Stimulated activated CD8-positive, alpha-beta memory T cell treated with anti-CD3 and anti-CD28 coated beads, Interleukin-15, amount 100 ng/mL, for 24 hours (primary cell): ENCODE measurements around the gene PITPNM3.
"Not testable (repeated sequence)": the region's sequence is repeated elsewhere in the genome, so short reads cannot be mapped to it uniquely, and the experiment has no call there.

ENCODE experiments used
- DNase-seq: peaks from one replicate; pipeline ENCODE4 v3.0.0-alpha.2; 2020; ENCODE audit warnings: low read depth

Gene PITPNM3

DNA sequence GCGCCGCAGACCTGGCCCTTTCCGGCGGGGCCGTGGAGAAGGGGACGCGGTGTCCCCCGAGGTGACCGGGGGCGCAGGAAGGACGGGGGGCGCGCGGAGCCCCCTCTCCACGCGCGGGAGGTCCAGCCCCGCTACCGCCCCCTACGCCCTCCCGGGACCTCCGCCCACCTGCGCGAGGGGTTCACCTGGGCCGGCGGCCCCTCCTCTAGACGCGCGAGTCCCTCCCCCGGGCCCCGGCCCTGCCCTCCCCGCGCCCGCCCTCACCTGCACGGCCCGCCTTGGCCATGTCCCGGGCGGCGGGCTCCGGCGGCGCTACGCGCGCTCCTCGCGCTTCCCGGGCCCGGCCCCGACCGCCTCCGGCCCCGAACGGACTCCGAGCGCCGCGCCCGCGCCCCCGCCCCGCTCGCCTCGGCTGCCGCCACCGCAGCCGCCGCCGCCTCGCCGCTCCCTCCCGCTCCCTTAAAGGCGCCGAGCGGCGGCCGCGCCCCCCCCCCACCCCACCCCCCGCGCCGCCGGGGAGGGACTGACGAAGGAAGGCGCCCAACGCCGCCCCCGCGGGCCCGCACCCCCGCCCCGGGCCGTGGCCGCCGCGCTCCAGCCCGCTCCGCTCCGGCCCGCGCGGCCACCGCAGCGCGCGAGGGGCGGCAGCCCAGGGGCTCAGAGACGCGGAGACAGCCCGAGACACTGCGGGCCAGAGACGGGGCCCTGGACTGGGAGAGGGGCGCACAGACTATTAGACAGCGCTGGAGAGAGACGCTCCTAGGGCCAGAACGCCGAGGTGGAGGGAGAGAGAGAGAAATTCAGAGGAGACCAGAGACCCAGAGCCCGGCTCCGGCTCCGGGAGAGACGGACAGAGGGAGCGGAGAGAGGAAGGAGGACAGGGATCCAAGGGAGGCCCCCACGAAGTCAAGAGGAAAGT lies at the start of gene PITPNM3:
Gene PITPNM3, minus strand, starts transcription at position 435 of the 919 bp plus-strand sequence. Its CDS starts 149 bp downstream, at position 286.
- DNase-seq = no peak

DNA sequence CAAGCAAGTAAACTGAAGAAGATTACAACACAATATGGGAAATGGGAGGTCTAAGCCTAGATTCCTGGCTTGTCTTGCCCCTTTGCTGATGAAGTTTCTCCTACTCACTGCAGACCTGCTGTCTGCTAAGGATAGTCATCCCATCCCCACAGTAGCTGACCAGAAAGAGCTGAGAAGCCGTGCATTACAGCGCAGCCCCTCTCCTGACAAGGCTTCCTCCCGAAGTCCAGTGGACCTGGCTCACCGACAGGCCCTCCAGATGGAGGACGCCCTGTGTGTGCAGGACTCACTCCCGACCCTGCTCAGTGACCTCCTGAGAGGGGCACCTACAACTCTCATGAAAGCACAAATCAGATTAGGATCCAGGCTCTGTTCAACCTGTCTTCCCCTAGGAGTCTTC lies 48.8 kb upstream of the PITPNM3 start:
- no peak for DNase-seq

DNA sequence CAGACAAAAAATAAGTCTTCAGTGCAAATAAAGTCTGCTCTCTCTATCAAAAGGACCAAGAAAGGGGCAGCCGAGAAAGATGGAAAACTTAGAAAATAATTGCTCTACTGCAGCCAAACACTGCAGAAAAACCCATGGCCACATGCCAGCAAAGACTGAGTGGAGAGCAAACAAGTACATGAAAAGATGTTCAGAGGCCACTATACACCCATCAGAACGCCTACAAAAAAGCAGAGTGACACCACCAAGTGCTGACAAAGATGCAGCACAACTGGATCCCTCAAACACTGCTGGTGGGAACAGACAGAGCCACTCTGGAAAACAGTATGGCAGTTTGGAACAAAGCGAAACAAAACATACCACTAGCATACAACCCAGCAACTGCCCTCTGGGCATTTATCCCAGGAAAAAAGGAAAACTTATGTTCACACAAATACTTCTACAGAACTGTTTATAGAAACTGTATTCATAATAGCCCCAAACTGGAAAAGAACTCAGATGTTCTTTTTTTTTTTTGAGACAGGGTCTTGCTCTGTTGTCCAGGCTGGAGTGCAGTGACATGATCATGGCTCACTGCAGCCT lies 47.5 kb upstream of the PITPNM3 start:
- DNase-seq = no peak

DNA sequence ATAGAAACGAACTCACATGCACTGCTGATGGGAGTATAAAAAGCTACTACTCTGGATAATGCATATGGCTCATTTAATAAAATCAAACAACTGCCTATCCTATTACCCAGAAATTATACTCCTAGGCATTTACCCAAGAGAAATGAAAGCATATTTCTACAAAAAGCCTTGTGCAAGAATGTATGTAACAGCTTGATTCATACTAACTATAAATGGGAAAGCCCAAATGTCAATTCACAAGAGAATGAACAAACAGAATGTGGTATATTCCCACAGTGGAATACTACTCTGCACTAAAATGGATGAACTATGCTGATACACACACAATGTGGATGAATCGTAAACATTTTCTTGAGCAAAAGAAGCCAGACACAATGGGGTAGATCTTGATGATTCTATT lies 45.8 kb upstream of the PITPNM3 start:
- DNase-seq = no peak

- no peak for DNase-seq
These were observed 43.0 kb upstream of the PITPNM3 start for GRCh38 chr17:6599364-6599763.

DNA sequence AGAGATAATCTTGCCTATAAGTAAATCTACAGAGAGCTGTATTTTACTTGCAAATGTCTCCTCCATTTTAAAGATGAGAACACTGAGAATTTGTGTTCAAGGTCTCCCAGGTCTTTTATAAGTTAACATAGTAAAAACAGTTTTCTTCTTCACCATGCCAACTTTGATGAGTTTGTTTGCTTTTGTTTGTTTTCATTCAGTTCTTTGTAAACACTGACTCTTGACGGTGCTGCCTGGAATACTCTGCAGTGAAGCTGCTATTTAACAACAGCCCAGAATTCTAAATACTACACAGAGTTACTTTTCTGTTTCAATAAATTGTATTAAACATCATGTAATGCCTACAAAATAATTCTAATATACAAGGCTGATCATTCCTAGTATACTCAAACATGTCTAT lies 41.4 kb upstream of the PITPNM3 start:
- DNase-seq = no peak

GRCh38 chr17:6596941-6597340 lies 40.6 kb upstream of the PITPNM3 start:
- DNase-seq = no peak

DNA sequence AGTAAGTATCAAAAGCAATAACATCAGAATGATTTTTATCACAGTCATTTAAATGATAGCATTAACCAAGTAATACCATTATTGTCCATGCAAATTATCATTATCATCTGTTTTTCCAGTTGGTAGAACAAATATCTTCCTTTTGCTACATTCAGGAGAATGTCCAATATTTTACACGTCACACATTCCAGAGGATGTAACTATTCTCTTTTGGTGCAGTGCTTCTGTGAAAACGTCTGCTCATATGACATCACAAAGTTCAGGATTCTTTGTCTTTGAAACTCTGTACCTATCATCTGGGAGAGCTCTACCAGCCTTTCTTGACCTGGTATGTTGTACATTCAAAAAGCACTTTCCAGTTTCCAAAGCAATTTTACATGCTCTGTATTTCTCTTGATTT lies 40.2 kb upstream of the PITPNM3 start:
- no peak for DNase-seq

DNA sequence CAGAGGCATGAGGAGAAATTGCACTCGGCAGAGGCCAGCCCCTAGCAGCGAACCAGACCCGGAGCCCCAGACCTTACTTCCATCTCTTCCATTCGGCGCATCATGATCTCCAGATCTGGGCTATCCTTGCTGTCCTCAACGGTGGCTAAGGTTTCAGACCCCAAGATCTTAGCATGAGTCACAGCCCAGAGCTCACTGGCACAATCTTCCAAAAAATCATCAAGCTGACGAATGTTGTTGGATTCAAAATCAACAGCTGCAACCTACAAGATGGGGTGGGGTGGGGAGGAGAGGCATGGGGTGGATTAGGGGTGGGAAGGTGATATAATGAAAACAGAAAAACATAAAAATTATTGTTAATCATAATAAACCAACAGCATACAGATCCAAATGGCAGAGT lies 39.7 kb upstream of the PITPNM3 start:
- DNase-seq = no peak

DNA sequence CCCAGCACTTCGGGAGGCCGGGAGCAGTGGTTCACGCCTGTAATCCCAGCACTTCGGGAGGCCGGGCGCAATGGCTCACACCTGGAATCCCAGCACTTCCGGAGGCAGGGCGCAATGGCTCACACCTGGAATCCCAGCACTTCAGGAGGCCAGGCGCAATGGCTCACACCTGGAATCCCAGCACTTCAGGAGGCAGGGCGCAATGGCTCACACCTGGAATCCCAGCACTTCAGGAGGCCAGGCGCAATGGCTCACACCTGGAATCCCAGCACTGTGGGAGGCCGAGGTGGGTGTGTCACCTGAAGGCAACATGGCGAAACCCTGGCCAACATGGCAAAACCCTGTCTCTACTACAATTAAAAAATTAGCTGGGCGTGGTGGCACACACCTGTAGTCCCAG lies 37.0 kb upstream of the PITPNM3 start:
- not testable (repeated sequence) for DNase-seq

- DNase-seq = no peak
These were observed 35.8 kb upstream of the PITPNM3 start for GRCh38 chr17:6592173-6592572.

DNA sequence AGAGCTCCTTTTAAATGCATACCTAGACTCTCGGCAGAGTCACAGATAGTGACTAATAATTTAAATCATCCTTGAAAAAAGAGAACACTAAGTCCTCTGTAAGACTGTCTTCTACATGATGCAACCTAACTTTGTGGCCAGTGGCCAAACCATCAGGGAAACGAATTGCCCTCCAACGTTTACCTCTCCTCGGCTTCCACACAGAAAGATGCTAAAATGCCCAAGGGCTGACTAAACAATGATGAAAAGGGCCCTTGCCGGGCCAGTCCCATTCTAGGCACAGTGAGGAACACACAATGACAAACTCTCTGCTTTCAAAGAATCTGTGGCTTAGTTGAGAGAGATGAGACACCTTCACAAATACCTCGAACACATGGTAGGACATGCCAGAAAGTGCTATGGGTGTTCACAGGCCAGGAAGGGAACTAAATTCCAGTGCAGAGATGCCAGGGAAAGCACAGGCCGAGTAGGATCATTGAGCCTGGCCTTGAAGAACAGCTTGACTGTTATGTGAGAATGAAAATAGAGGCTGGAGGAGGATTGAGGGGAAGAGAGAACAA lies 35.3 kb upstream of the PITPNM3 start:
- DNase-seq = no peak

GRCh38 chr17:6589266-6589946 lies 33.1 kb upstream of the PITPNM3 start:
- no peak for DNase-seq

- DNase-seq = no peak
These were observed 31.8 kb upstream of the PITPNM3 start for GRCh38 chr17:6588165-6588564.

GRCh38 chr17:6587310-6587709 lies 31.0 kb upstream of the PITPNM3 start:
- no peak for DNase-seq

DNA sequence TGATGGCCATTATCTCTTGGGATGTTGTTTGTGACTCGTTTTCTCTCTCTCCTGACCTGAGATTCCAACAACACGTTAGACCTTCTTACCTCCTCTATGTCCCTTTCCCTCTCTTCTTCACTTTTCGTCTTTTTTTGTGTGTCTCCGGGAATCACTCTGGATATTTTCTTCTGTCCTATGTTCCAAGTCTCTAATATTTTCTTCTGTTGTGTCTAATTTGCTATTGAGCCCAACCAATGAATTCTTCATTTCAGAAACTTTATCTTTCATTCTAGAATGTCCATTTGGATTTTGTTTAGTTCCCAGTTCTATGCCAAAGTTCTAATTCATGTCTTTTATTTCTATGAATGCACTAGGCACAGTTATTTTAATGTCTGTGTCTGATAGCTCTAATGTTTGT lies 27.1 kb upstream of the PITPNM3 start:
- no peak for DNase-seq

- DNase-seq = no peak
These were observed 24.3 kb upstream of the PITPNM3 start for GRCh38 chr17:6580625-6581024.

GRCh38 chr17:6578491-6578890 lies 22.1 kb upstream of the PITPNM3 start:
- DNase-seq = no peak

GRCh38 chr17:6577686-6578263 lies 21.4 kb upstream of the PITPNM3 start:
- no peak for DNase-seq

DNA sequence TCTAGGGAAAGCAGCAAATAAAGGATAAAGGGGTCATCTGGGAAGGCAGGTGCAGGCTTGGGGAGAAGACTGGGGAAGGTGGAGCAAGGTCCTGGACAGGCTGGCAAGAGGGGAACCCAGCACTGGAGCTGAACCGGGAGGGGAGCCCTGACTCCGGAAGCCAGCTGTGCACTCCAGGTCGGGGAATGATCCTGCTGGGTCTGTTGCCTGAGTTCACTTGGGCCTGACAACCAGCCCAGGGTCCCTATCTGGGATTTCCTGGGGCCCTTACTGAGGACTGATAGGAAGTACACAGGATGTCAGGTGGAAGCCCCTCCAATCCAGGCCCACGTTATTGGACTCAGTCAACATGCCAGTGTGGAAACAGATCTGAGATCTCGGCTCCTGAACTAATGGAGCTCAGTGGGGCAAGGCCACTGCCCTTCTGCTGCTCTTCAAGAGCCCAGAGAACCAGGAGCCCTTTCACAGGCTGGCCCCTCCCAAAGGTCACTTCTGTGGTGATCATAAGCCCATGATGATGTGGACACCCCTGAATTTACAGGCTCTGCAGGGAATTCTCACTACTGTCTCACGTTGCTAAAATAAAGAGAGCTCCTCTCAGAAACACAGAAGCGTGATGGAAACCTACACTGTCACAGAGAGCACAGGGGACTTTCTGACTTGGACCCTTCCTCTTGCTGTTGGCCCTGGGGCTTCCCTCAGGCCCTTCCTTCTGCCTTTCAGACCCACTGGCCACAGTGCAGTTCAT lies 19.9 kb upstream of the PITPNM3 start:
- no peak for DNase-seq

DNA sequence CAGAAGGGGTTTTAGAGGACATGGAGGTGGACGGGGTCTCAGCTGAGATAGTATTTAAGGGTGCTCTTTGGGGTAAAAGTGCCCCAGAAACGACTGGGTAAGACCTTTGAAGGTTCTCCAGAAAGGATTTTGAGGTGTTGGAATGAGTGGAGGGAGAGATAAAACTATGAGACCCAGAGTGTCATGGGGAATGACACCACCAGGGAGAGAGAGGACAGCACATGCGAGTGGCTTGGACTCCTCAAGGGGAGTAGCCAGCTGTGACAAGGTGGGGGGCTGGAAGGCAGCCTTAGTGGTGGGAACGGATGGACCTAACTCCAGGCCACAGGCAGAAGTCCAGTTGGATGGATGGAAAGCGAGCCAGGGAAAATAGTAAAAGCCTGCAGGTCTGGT lies 19.2 kb upstream of the PITPNM3 start:
- no peak for DNase-seq
